Kidney capillary endothelial cell (primary cell): ENCODE results near the gene SNX30.

ENCODE experiments used
- DNase-seq: peaks from one replicate; pipeline ENCODE4 v3.0.0-alpha.2; 2018; ENCODE audit warnings: low spot score

Gene SNX30

DNA sequence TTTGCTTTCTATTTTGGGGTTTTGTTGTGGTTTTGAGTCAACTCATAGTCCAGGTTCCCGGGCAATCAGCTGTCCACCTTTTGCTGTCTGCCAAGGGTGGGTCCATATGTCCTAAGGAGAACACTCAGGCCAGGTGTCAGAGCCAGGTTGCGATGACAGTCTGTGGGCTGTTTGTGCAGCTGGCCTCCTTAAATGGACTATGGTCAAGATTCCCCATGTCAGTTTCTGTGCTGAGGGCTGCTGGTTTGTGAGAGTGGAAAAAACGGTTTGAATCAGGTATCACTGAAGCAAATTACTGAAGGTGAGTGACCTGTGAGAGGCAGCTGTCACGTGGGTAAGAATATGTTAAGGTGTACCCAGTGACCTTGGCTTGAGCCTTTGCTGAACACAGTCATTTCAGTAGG lies 33.0 kb downstream of the SNX30 start:
- no peak for DNase-seq

DNA sequence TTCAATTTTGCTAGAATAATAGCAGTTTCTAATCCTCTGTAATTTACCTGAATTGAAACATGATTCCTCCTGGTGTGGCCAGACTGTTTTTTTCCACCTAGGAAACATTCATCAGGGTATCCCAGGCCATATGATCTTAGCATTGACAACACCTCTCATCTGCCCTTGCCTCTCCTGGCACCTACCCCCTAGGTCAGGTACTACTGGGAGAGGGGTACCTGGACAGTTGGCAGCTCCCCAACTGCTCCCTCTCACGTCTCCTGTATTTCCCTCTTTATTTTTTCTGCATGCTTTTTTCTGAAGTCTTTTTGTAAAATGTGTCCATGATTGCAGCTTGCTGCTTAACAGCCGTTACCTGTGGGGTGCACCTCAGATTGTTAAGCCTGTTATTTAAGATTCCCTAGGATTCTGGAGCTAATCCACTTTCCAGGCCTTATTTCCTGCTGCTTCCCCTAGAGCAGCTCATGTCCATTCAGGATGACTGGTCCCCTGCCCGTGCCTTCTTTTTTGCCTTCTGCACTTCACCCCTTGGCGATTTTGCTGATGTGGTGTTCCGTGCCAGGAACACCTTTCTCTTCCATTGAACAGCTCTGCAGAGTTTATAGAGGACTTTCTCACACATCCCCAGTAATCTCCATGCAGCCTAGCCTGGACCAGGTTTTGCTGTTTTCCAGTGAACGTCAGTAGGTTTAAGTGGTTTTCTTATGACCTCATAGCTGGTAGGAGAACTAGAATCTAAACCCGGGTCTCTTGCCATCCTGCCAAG lies 33.6 kb downstream of the SNX30 start:
- DNase-seq = peak; percentile 16

DNA sequence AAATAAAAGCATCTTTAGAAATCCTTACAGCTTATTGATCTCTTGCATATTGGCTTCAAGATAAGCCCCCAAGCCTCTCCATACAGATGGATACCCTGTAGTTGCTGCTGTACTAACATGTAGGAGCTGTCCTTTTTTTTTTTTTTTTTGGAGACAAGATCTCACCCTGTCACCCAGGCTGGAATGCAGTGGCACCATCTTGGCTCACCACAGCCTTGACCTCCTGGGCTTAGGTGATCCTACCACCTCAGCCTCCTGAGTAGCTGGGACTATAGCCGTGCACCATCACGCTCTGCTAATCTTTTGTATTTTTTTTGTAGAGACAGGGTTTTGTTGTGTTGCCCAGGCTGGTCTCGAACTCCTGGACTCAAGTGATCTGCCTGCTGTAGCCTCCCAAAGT lies 35.4 kb downstream of the SNX30 start:
- no peak for DNase-seq

DNA sequence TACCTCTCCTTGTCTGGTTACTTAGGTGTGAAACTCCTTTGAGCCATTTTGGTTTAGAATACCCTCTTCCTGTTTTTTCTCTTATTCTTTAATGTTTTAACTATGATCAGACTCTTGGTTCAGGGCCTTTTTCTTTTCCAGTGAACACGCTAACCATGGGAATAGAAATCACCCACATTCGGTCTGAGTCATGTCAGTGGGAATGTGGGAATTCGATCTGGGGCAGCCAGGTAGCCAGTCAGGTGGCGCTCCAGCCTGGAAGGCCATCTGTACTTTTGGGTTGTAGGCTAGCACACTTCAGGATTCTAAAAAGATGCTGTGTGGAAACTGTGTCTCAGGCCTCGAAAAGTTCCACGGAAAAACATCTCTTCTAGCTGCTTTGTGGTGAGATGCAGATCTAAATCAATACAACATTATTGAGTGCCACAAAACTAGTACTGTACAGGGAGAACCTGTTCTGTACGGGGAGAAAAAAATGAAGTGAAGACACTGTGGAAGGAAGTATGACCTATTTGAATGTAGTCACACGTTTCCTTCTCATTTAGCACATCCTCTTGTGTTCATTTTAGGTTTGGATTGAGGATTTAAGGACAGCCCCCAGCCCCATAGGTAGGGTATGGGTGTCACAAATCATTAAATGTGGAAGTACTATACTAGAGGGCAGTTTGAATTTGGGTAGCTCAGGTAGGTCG lies 36.4 kb downstream of the SNX30 start:
- no peak for DNase-seq

DNA sequence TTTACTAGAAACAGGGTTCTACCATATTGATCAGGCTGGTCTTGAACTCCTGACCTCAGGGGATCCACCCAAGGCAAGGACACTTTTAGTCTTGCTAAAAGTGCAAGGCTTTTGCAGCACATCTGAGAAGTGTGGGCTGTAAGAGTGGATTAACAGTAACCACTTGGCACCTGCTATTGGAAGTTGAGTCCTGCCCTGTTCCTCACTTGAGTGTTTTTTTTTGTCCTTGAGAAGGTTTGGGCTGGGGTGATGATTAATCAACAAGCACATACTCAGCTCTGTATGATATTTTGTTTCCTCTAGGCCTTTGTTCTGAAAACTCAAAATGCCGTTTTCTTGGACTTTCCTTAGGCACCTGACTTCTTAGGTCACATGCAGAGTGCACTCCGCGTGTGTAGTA lies 37.4 kb downstream of the SNX30 start:
- no peak for DNase-seq

DNA sequence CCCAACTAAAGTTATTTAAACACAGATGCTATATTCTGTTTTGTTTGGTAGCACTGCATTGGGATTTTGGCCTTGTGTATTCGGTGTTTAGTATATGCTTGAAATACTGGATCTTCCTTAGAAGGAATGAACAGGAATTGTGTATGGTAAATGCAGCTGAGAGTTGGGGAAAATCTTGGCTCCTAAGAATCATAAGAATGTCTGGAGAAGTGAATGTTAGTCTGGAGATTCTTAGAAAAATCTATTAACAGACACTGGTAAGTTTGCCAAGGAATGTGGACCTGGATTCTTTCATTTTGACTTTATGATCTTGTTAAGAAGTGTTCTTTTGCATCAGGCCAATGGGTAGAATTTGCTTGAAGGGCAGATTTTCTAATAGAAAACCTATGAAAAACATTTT lies 38.9 kb downstream of the SNX30 start:
- no peak for DNase-seq

DNA sequence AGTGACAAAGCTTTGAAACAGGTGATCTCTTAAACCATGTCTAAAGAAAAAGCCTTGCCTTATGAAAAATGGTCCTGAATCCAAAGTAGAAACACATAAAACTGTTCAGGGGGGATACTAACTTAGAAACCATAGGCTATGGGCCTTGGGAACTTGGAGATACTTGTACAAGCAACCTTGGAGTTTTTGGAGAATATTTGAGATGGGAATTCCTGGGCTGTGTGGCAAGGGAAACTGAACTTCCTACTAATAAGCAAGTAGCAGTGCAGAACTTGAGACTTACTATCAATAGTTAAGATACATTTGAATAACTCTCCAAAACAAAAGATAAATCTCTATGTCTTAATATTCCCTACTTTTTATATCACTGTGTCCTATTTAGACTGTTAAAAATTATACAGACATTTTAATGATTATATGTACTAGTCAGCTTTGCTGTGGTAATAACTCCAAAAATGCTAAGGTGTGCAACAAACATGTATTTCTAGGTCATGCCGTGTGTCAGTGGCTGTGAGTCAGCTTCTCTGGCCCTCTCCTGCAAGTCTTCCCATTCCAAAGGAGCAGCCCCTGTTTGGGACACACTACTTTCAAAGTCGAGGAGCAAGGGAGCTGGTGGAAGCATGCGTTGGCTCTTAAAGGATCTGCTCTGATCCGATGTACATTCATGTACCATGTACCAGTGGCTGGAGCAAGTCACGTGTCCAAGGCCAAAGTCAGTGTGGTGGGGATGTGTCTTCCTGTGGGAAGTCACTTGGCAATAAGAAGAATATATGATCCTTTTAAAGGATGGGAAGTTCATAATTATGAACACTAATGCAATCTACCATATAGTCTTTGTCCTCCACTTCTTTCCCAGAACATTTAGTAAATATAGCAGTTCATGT lies 39.6 kb downstream of the SNX30 start:
- DNase-seq = no peak

DNA sequence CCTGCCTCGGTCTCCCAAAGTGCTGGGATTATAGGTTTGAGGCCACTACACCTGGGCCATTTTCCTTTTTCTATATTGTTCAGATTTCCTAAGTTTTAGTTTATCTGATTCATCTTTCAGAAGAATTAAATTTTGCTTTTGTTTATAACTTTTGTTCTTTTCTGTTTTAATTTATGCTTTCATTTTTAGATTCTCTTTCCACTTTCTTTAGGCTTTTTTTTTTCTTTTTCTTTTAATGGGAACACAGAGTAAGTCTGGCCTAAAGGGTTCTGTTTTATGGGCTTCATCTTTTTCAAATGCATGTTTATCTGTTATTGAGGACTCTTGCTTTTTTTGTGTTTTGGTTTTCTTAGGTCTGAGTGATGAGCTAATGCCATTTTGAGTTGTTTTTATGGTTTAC lies 42.1 kb downstream of the SNX30 start:
- DNase-seq = no peak

DNA sequence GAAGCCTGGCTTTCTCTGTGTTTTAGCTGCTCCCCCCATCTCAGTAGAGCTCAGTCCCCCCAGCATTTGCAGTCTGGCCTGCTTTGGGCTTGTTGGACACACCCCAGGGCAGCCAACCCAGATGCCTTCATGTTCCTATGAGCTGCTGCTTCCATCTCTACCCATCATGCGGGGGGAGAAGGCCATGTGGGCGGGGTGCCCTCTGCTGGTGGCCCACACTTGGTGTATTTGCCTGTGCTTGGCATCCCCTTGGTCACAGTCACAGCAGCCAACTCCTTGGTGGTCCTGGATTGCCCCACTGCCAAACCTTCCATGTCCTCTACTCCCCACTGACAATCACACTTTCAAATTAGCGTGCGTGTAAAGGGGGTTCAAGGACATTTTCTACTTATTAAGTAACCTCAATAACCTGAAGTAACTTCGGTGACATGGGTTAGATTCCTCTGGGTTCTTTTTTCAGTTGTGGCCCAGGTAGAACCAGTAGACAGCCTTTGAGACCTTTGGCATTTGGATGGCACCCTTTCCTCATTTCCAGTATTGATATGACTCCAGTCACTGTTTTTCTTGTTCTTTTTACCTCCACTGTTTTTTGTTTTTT lies 42.8 kb downstream of the SNX30 start:
- peak; percentile 43 for DNase-seq

DNA sequence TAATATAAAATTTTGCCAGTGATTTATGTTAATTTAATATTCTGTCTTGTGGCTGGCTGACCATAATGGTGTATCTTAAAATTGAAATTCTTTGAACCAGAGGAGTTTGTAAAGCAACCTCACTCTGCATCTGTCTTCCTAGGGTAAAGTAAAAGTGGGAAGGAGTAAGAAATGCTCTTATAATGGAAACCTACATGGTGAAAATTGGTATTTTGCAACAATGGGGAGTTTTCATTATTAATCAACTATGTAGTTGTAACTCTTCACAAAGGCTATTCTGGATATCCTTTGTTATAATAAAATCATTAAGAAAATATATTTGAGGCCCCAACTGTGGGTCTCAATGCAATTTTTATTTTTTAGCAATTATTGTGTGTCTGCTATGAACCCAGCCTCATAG lies 44.2 kb downstream of the SNX30 start:
- DNase-seq = no peak

DNA sequence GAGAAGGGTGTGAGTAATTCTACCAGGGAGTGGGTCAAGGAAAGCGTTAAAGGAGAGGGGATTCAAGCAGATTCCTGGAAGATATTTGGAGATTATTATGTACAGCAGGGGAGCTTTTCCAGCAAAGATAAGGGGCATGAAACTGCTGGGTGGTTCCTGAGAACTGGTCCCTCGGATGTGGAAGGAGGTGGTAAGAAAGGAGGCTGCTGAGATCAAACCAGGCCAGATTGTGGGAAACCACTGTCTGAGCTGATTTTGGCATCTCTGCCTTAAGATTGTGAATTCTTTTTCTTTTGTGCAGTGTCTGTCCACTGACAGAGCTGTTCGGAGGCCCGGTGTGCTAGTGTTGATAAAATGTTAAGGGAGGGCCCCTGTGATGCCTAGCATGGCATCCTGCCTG lies 45.4 kb downstream of the SNX30 start:
- no peak for DNase-seq

DNA sequence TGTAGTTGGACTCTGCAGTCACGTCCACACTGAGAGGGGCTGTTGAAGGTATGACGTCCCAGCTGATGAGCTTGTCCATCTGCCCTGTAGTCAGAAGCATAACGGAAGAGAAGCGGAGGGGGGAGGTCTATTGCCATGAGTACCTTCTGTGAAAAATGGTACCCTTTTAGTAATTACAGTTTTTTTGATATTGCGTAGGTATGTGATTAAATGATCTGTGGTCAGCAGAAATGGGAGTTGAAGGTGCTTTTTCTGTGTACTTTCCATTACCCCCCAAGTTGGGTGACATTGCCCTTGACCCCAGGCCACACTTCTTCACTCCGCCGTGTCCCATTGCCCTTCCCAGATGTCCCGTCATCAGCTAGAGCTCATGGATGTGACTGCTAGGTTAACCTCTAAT lies 45.9 kb downstream of the SNX30 start:
- DNase-seq = no peak

DNA sequence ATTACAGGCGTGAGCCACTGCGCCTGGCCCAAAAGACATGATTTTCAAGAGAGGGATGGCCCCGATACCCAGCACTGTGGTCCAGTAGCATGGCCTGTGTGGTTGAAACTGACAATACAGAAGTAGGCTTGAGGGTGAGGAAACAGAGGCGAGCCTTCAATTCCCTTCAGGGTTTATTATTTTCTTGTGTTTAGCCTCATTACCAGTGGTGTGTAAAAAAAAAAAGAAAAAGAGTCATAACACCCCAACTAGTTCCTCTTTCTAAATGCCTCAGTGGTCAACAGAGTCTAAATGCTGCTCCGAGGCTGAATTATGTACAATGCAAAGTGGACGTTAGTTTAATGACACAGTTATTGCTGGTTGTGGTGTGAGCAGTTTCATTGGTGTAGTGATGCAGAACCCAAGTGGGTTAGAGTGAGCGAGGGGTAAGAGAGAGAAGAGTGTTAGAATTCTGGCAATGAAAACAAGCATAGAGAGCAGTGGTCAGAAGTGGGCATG lies 58.8 kb downstream of the SNX30 start:
- no peak for DNase-seq

DNA sequence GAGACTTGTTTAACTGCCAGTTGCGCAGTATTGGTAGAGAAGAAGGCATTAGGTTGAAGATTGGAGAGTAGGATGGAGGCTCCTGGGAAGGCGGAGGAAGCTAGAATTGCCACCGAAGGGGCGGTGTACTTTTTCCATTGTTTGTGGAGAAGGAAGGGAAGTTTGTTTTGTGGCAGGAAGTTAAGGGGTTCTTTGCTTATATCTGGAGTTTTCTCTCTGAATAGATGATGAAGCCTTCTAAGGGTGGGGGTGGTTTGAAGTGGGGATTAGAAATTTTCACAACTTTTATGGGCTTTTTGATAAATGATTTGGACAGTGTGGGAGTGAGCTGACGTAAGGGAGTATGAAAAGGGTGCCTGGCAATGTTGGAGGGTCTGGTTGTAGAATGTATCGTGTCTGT lies 59.3 kb downstream of the SNX30 start:
- no peak for DNase-seq

DNA sequence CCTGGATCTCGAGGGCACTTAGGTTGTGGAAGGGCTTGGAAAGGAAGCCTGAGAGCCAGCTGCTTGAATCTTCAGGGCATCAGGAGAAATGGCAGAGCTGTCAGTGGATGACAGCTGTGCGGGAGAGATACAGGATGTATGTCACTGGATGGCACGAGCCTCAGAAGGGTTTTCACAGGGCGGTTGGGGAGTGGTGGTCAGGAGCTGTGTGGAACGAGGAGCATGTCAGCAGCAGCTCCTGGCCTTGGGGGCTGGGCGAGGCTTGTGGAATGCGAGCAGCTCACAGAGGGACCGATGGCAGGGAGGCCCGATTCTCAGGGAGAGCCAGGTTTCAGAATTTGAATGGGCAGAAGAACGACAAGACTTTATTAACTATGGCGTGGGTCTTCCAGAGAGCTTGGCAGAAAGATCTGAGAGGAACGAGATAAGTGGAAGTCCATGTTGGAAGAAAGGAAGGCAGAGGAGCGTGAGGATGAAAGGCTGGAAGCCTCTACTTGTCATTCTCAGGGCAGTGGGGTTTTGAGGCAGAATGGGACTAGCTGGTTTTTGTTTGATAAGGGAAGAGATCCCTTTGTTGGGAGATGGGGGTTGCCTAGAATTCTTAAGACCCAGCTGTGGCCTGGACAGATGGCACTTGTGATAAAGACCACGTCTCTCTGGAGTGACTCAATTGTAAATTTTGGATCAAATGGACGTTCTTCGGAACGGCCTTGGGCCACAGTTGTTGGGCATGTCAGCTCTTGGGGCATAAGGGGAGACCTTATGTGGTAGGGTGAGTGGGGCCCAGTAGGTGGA lies 60.3 kb downstream of the SNX30 start:
- no peak for DNase-seq

DNA sequence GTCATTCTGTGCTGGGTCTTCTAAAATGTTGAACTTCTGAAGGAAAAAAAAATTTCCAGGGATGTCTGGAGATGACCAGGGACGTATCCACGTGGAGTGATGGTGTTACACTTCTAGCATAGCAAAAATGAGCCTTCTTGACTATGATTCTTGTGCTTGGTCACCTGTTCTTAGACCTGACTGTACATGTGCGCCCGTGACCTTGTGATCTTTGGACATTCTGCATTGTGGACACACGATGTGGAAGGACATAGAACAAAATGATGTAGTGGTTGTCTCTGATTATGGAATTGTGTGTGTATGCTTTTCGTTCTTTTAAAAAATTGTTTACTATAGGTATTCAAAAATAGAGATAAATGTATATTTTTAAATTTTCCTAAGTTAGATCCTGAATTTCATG lies 61.0 kb downstream of the SNX30 start:
- DNase-seq = no peak

DNA sequence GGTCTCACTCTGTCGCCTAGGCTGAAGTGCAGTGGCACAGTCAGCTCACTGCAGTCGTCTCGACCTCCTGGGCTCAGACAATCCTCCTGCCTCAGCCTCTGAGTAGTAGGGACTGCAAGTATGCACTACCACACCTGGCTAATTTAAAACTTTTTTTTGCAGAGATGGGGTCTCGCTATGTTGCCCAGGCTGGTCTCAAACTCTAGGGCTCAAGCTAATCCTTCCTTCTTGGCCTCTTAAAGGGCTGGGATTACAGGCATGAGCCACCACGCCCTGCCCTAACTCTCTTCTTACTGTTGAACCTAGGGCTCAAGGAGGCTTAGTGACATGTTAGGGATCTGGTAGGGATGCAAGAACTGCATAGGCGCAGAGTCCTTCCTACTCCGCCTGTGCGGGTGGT lies 65.3 kb downstream of the SNX30 start:
- DNase-seq = no peak

DNA sequence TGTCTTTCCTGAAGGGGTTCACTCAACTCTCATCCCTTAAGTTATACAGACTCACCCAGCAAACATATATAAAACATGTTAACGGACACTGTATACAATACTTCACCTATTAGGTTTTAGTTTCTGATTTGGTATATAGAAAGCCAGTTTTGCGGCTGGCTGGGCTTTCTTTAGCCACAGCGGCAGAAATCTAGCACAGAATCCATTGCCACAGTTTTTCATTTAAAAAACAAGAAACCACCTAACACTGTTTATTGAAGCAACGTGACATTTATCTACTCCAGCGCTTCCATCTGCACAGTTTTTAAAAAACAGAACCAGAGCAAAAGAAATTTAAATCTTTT lies 67.3 kb downstream of the SNX30 start:
- DNase-seq = no peak

DNA sequence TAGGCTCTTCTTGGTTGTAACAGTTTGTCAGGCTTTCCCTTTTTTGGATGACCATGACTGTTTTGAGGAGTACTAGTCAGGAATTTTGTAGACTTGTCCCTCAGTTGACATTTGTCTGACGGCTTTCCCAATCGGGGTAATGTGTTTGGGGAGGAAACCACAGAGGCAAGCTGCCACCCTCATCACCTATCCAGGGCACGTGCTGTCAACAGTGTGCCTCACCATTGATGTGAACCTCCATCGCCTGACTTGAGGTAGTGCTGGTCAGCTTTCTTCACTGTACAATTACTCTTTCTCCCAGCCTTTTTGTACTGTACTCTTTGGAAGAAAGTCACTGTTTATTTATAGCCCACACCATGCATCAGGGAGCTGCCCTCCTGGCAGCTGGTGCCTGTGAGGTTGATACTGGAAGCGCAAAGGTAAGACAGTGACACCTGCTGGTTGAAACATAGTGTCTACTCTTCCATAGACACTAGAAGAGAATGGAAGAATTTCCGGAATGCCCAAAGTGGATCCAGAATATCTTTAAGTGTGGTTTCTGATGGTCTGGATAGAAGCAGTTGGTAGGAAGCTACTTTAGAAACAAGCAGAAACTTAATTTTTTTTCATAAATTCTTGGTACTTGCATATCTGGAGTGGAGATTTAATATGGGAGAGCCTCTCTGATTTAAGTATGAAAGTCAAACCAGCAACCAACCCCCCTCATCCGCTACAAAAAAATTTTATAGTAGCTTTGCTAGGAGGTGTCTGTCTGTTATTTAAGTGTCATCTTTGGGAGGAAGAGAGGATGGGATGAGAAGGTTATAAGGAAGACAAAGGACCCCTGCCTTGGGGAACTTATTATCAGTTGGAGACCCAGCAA lies 69.3 kb downstream of the SNX30 start:
- peak; percentile 53 for DNase-seq

DNA sequence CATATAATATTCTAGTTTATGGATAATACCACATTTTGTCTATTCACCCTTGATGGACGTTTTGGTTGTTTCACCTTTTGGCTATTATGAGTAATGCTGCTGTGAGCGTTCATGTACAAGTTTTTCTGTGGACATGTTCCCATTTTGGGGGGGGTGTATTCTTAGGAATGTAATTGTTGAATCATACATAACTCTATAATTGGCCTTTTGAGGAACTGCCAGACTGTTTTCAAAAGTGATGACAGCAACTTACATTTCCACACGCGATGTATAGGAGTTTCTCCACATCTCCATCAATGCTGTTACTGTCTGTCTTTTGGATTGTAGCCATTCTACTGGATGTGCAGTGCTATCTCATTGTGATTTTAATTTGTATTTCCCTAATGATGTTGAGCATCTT lies 70.3 kb downstream of the SNX30 start:
- DNase-seq = no peak

DNA sequence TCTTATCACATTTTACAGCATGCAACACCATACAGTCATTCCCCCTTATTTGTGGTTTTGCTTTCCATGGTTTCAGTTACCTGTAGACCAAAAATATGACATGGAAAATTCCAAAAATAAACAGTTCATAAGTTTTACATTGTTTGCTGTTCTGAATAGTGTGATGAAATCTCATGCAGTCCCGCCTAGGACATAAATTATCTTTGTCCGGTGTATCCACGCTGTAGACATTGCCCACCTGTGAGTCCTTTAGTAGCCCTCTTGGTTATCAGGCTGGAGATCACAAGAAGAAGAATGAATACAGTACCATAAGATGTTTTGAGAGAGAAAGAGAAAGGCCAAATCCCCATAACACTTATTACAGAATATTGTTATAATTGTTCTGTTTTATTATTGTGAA lies 72.1 kb downstream of the SNX30 start:
- no peak for DNase-seq
